NCI-H146 (cell line): Measurements from ENCODE around the gene ENTPD2.

Source experiments
- DNase-seq: peaks from one replicate; lab custom pipeline; 2025; lab: John Stamatoyannopoulos, UW

Gene ENTPD2

DNA sequence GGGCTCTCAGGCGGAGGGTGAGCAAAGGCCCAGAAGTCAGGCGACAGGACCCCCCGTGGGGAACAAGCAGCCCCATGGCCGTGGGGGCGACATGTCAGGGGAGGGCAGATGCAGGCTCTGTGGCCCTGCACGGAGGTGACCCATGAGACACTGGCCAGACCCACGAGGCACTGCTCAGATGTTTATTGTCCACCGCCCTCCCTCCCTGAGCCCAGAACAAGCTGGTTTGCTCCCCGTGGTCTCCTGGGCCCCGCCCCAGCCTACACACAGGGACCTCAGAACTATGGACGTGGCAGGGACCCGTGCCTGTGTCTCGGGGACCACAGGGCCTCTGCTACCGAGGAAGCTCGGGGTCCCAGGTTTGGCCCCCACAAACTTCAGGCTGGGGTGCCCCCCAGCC is 23.9 kb downstream of the ENTPD2 start:
- no peak for DNase-seq

DNA sequence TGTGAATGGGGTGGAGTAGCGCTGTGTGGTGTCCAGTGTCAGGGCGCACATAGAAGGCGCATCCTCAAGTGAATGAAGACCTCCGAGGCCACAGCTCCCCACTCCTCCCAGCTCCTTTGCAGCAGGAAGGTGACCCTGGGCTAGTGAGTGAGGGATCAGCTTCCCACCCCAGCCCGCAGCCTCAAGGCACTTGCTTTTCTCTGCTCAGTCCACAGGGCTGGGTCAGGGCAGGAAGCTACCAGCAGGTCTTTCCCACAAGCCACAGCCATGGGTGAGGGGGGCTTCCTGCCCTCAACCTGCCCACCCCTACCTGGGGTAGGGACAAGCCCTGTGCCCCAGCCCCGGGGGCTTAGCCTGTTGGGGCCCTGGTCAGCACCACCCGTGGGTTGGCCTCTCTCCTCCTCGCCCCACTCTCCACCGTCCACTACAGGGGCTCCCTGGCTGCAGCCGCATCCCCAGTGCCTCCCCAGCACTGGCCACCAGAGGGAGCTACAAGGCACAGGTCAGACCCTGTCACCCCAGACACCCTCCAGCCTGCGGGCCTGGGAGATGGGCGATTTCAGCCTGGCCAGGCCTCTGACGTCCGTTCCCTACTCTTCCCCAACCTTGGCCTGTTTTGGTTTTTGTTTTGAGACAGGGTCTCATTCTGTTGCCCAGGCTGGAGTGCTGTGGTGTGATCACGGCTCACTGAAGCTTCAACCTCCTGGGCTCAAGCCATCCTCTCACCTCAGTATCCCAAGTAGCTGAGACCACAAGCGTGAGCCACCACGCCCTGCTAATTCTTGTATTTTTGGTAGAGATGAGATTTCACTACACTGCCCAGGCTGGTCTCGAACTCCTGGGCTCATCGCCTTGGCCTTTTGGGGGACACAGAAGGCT is 24.6 kb downstream of the ENTPD2 start:
- peak; percentile 59 for DNase-seq

DNA sequence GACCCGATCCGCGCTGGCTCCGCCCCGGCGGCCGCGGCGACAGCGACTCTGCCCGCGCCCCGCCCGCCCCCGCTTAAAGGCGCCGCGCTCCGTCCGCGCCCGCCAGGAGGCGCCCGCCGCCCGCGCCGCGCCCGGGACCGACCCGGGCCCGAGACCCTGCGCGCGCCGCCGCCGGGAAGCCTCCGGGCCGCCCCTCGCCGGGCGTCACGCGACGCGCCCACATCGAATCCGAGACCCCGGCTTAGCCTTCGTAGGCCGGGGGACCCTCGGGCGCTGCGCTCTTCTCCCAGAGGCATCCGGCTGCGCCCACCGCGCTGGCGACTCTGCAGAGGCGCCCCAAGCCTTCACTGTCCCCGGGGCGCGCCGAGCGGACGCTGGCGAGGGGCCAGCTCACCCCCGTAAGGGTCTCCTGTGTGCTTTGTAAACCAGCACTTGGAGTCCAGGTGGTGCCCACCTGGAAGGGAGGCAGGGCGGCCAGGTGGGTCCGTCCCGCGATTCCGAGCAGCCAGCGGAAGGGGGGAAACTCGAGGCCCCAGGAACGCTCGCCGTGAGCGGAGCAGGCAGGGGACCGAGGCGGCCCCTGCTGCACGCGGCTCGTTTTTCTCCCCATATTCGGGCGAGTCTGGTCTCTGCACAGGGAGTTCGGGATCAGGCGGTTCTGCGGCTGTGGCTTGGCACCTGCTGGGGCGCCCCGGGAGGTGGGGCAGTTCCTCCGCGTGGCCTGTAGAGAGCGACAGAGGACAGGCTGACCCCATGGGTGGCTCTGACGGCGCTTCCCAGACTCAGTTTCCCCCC is 25.4 kb downstream of the ENTPD2 start:
- peak; percentile 61 for DNase-seq

DNA sequence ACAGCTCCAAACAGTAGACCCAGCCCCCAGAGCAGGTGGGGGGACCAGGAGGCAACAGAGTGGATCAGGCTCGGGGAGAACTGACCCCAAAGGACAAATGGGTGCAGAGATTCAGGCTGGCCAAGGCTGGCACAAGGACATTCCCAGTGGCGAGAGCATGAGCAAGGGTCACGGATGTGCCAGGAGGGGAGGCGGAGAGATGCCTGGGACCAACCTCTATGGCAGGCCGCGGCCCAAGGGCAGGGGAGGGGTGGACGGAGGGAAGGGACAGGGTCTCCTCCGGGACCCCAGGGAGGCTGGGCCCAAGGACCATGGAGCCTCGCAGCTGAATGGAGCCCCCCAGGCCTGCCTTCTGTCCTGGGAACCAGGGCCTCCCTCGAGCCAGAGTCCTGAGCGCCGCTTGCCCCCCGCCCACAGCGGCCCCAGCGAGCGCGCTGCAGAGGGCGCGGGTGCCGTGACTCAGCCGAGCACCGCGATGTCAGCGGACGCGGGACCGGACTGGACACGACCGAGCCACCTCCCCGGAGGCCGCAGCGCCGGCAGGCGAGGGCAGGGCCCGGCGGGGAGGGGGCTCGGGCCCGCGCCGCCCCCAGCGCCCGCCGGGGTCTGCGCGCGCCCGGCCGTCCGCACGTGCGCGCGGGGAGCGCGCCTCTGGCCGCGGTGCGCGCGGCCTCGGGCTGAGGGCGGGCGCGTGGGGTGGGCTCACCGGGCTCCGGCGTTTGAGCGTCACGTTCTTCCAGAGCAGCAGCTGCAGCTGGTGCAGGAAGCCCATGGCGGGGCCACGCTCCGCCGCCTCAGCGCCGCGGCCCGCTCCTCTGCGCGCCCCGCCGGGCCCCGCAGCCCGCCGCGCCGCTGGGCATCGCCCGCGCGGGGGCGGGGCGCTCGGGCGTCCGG is 26.2 kb downstream of the ENTPD2 start, which contains the start of gene ABCA2:
Gene ABCA2 (minus strand): TSS at position 869 of the 894 bp plus-strand sequence. CDS start 97 bp downstream, at position 772.
- DNase-seq, result peak; percentile 43

DNA sequence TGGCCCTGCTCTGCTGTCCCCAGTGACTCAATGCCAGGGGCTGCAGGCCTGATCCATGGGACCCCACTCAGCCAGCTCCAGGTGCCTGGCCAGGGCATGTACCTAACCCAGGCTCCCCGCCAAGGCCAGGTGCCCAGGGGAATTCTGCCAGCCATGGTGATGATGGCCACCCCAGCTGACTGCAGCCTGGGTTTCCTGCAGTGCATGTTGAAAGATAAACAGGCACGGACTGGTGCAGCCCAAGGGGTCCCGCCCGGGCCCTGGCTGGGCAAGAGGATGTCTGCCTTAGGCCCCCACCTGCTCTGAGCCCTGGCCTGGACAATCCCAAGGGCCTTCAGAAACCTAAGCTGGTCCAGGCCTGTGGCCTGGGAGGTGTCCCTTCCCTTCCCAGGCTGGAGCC is 27.0 kb downstream of the ENTPD2 start:
- no peak for DNase-seq

DNA sequence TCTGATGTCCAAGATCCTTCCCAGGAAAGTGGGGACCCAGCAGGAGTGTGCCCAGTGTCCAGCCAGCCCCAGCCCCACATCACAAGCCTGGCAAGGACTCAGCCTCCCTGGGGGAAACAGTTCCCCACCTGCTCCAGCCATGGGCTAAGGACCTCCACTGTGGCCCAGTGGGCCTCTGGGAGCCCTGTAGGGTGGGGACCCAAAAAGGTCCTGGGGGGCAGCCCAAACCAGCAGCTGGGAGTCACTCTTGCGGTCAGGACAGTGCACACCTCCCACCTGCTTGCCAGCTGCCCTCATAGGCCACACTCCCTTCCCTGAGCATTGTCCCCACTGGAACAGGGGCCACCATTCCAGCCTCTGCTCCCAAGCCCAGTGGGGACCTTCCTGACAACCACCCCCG is 27.5 kb downstream of the ENTPD2 start:
- DNase-seq, result no peak

DNA sequence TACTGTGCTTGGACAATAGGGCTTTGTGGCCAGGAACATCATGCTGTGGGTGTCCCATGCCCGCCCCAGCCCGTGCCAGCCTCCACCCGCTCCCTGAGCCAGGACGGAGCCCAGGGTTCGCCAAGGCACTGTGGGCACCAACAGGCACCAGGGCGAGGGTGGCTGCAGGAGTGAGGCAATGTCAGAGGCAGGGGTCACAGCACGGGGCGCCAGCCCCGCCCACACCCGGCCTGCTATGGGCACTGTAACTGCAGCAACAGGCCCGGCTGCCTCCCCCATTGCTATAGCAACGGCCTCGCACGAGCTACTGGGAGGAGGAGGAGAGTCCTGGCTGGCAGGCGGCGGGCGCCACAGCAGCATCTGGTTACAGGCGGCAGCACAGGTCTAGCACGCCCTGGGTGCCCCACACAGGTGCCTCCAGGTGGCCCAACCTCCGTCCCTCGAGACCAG is 28.3 kb downstream of the ENTPD2 start:
- DNase-seq, result no peak

DNA sequence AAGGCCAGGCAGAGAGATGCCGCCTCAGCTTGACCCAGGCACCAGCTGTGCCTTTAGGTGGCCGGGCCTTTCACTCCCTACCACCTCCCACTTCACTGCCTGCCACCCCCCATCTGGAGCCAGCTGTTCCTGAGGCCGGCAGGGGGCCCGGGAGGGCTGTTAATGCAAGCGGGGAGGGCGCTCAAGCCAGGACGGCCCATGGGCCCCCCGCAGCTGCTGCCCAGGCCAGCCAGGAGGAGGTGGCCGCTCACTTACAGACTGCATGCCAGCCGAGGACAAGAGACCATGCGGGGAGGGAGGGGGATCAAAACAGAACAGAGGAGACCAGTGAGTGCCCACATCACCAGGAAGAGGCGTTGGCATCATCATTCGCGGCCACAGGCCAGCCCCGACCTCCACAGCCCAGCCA is 30.3 kb downstream of the ENTPD2 start:
- no peak for DNase-seq

DNA sequence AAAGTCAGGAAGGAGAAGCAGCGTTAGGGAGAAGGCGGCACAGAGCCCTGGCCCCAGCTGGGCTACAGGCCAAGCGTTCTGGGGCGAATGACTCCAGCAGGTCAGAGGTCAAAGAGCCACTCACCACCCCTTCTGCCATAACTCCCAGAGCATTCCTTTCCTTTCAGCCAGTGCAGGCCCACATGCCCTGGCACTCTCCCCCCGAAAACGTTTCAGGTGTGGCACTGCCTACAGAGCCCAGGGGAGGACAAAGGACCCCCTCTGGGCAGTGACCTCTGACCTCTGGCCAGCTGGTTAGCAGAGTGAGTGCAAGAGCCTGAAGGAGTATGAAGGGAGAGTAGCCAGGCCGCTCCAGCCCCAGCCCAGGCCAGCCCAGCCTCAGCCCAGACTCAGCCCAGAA is 30.7 kb downstream of the ENTPD2 start:
- DNase-seq, result no peak

DNA sequence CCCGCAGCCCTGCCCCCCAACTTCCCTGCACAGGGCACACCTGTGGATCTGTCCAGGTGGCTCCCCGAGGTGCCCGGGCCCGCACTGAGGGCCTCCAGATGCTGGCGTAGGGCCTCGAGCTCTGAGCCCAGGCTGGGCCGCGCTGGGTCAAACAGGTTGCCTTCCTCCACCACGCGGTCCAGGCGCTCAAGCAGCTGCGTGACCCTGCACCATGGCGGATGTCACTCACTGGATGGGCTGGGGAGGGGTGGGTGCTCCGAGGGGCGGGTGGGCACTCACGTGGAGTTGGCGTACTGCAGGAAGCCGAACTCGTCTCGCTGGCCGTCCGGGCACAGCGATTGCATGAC is 31.2 kb downstream of the ENTPD2 start:
- no peak for DNase-seq

DNA sequence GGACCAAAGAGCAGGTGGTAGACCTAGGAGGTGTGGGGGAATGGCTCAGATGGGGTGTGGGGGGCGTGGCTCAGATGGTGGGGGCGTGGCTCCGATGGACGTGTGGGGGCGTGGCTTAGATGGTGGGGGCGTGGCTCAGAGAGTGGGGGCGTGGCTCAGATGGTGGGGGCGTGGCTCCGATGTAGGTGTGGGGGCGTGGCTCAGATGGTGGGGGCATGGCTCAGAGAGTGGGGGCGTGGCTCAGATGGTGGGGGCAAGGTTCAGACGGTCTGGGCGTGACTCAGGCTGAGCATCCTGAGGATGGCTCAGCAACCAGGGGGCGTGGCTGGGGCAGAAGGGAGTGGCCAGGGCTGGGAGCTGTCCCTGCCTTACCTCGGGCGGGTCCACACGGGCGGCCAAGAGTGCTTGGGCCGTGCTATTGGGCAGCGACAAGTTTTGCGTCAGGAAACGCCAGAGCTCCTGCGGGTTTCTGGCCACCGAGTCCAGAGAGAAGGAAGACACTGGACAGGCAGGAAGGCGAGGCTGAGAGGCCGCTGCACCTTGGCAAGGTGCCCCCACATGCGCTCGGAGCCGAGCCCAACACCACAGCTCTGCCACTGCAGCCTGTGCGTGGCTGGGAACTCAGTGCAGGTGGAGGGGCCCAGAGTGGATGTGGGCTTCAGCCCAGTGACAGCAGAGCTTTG is 31.7 kb downstream of the ENTPD2 start:
- DNase-seq, result peak; percentile 55

DNA sequence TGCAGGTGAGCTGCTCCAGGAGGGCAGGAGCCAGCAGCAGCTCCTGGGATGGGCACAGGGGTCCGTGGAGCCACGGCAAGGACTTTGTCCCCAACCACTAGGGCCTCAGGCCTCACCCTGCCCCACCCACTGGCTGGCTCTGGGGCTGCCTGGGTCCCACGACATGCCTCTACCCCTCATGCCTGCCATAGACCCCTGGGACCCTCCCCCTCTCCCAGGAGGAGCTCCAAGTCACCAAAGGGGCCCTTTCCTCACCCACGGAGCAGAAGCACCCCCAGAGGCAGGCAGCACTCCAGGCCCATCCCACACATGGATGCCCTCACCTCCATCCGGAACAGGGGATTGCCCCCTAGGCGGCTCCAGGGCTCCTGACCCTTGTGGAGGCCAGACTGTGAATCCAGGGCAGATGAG is 32.3 kb downstream of the ENTPD2 start:
- no peak for DNase-seq

DNA sequence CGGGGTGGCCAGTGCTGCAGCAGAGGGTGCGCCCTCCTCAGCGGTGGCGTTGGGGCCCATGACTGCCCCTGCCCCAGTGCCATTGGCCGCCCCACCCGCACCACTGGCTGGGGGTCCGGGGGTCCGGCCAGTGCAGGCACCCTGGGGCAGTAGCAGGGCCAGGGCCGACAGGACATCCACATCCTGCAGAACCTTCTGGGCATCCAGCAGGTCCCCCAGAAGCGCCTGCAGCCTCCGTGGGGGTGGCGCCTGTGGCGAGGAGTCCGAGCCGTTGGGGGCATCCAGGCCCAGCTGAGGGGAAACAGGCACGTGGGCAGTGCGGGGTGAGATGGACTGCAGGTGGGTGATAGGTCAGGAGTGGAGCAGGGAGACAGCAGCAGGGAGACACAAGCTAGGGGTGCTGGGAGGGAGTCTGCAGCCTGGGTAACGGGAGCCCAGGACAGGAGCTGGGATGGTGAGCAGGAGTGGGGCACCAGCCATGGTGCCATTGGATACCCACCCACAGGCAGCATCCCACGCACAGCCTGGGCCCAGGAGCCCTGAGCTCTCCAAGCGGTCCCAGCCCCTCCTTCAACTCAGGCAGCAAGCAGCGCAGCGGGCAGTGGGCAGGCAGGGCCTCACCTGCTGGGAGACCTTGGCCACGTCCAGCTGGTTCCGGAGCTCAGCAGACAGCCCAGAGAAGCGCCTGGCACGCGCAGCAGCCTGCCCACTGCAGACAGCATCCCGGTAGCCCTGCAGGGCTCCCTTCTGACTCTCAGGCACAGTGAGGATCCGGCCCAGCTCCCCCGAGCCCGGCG is 32.9 kb downstream of the ENTPD2 start:
- DNase-seq, result no peak

DNA sequence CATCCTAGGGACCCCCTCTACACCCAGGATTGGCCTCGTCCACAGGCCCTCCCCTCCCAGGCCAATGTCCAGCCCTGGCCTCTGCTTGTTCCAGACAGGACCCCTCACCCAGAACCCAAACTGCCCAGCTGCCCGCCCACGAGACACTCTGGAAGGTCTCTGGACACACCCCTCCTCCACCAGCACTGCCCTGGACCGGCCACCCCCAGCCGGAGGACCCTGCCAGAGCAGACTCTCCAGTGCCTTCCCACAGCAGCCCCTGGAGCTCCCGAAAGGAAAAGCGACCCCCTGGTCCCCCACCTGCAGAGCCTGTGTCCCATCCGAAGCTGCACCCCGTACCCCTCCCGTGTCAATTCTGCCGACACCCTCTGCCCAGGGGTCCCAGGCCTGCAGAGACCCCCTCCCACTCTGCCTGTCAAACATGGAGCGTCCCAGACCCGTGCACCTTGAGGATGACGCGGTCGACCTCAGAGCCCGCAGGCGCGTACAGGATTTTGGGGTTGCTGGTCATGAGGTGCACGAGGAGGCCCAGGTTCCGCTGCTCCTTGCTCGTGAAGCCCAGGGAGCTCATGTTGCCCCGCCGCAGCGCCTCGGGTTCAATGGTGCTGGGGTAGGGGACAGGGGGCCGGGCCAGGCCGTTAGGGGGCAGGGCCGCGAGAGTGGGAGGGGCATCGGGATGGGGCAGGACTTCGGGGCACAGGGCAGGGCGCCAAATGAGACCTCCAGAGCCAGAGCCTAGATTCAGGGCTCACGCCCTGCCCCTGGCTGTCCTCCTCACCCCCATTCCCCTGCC is 33.8 kb downstream of the ENTPD2 start:
- DNase-seq, result no peak

DNA sequence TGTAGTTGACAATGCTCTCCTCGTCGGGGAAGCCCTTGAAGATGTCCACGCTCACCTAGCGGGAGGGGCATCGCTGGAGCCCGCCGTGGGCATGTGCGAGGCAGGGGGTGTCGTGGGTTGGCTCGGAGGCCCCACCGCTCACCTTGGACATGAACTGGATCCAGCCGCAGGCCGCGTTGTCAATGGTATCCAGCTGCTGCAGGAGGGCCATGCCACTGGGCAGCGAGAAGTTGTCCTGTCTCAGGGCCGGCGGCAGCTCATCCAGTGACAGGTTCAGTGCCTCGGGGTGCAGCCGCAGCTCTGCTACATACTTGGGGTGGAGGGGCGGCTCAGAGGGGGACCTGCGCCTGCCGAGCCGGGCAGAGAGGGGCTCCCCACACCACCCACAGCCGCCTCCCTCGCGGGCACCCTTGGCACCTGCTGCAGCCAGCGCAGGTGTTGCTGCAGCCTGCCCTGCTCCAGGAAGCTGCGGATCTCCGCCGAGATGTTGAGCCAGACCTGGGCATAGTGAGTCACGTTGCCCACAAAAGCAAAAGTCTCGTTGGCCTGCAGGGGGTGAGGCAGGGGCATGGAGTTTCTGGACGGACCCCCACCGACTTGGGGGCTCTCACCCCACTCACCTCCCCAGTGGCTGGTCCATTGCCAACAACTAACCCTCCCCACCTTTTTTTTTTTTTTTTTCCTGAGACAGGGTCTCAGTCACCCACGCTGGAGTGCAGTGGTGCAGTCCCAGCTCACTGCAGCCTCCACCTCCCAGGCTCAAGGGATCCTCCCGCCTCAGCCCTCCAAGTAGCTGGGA is 34.9 kb downstream of the ENTPD2 start:
- DNase-seq, result no peak

DNA sequence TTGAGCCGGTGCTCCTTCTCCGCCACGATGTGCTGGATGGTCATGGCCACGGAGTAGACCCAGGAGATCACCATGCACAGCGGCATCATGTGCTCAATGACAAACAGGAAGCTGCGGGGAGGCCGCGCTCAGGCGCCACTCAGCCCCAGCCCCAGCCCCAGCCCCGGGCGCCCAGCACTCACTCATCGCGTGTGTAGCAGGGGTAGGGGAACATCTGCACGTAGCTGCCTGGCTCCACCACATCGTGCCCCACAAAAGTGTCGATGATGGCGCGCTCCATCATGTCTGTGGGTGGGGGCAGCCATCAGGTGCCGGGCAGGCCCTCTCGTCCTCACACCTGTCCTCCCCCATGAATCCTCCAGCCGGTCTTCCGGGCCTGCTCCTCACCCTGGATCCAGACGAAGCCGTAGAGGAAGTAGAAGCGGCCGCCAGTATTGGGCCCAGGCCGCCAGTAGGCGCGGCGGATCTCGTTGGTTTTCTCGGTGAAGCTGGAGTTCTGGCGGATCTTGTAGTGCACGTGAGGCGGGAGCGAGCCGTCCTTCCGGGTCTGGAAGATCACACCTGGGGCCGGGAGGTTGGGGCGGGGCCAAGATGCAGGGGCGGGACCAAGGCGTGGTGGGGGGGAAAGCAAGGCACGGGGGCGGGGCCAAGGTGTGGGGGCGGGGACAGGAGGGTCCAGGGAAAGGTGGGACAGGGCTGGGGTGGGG is 35.9 kb downstream of the ENTPD2 start:
- DNase-seq, result no peak

DNA sequence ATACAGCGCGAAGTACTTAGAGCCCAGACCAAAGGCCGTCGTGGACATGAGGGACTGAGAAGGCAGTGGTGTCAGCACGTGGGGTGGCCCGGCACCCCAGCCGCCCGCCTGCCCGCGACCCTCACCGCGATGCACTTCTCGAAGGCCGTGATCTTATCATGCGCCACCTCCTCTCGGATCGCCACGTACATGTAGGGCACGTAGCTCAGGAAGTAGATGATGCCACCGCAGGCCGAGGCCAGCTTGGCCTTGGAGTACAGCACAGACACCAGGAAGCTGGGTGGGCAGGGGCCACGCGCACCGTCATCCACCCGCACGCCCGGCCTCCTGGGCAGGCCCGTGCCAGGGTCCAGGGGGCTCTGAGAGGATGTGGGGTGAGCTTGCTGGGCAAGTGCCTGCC is 36.8 kb downstream of the ENTPD2 start:
- no peak for DNase-seq

DNA sequence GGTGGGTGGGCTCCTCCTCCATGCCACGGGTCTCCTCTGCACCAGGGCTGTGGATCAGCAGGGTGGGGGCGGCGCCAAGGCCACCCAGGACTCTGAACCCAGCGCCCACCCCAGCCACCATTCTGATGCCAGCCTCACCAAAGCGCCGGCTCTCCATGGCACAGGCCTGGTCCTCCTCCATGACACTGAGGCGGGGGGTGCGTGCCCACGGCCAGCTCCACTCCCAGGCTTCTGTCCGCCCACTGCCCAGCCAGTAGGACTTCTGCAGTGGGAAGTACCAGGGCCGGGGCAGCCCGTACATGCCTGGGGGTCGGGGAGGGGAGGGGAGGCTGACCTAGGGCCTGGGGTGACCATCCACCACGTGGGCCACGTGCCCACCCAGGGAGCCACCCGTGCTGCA is 37.4 kb downstream of the ENTPD2 start:
- no peak for DNase-seq
